ENCODE results near the gene KLF17.

GRCh38 chr1:44135886-44136285 is 17.3 kb downstream of the KLF17 start:
- TF ChIP-seq POLR2AphosphoS5 (IDR thresholded peaks at IDR 0.05; ENCODE audit: borderline replicate concordance, low read depth, low read length) = no peak
- TF ChIP-seq EZH2 (IDR thresholded peaks at IDR 0.05) = no peak

Data from SK-N-MC (cell line).